NCI-H345 (cell line): ENCODE results near the gene ARID3A.

Experiments used
- DNase-seq: peaks from one replicate; lab custom pipeline; 2025; lab: John Stamatoyannopoulos, UW

ARID3A gene

GRCh38 chr19:1004803-1005664, 79.2 kb downstream of the ARID3A start:
- DNase-seq = no peak

GRCh38 chr19:1006711-1007398, 81.0 kb downstream of the ARID3A start:
- no peak for DNase-seq

GRCh38 chr19:1007399-1008251, 81.8 kb downstream of the ARID3A start:
- DNase-seq = peak; percentile 29

GRCh38 chr19:1008268-1009040, 82.6 kb downstream of the ARID3A start:
- DNase-seq = no peak

- no peak for DNase-seq
Measured at GRCh38 chr19:1009041-1009980, 83.5 kb downstream of the ARID3A start.

GRCh38 chr19:1009981-1010538, 84.2 kb downstream of the ARID3A start:
- DNase-seq = no peak

GRCh38 chr19:1010586-1011510, 85.0 kb downstream of the ARID3A start:
- DNase-seq = no peak

GRCh38 chr19:1011831-1012333, 86.0 kb downstream of the ARID3A start:
- no peak for DNase-seq

- no peak for DNase-seq
Measured at GRCh38 chr19:1012334-1012733, 86.5 kb downstream of the ARID3A start.

GRCh38 chr19:1013218-1013617, 87.4 kb downstream of the ARID3A start:
- DNase-seq = no peak

GRCh38 chr19:1014161-1015060, 88.6 kb downstream of the ARID3A start:
- DNase-seq = no peak

GRCh38 chr19:1015061-1015781, 89.4 kb downstream of the ARID3A start:
- DNase-seq = no peak

GRCh38 chr19:1015782-1016646, 90.2 kb downstream of the ARID3A start:
- no peak for DNase-seq

GRCh38 chr19:1016647-1017114, 90.8 kb downstream of the ARID3A start:
- DNase-seq = no peak

- DNase-seq = no peak
Measured at GRCh38 chr19:1017115-1017905, 91.5 kb downstream of the ARID3A start.
